ENCODE measurements around the gene CALB2. TPM values are rescaled to one million over a fixed set of nuclear protein-coding genes. Genes with fewer than 3 reads are reported as not detected.

CALB2 gene
- total and polyA plus RNA-seq, 2 of the 4 experiments (the other 2 are of a cell fraction): 0.18 to 0.32 TPM

GRCh38 chr16:71384073-71384724 is 25.7 kb downstream of the CALB2 start:
- in situ Hi-C loops (cut with MboI; ENCODE audit: low sequenced_read_pairs): no loop called here
- Histone ChIP-seq H3K4me2 (ENCODE audit: low read depth, low read length) (no peak overlapping the region), H3K4ac (ENCODE audit: low read depth, low read length) (no peak overlapping the region), H2AK9ac (replicated peaks; ENCODE audit: low read depth, low read length, poor library complexity) (no peak overlapping the region), H3K56ac (ENCODE audit: extremely low read depth, insufficient read depth, low read length) (no peak overlapping the region), H4K8ac (ENCODE audit: low read depth in 2 of 2, low read length in 2 of 2) (no peak overlapping the region), H4K20me1 (ENCODE audit: insufficient read depth, low read length) (no peaks in the 10 kb centered on the region), H2AK5ac (ENCODE audit: low read depth, low read length) (no peak overlapping the region), H2BK20ac (ENCODE audit: low read depth, low read length) (no peak overlapping the region), H3K79me1 (ENCODE audit: low read depth in 1 of 2, low read length in 2 of 2) (no peaks in the 10 kb centered on the region), H4K91ac (ENCODE audit: insufficient read depth, low read depth, low read length) (no peak overlapping the region), H3K14ac (replicated peaks; ENCODE audit: low read depth, low read length) (no peak overlapping the region), H3K36me3 (ENCODE audit: control insufficient read depth, insufficient read depth, low read length) (no peaks in the 10 kb centered on the region), H3K27me3 (ENCODE audit: control insufficient read depth, insufficient read depth, low read length) (peaks cover 3% of the 10 kb centered on the region; the same call in 1 of the 2 replicates), H3K23ac (ENCODE audit: low read depth, low read length) (no peak overlapping the region), H2AFZ (replicated peaks; ENCODE audit: low read length, poor library complexity) (peak overlapping the region; percentile 37), H2BK15ac (ENCODE audit: low read depth, low read length) (no peak overlapping the region), H3K27ac (ENCODE audit: insufficient read depth, low read length) (no peak overlapping the region), H3K9ac (ENCODE audit: low read depth, low read length) (no peak overlapping the region), H3K9me1 (ENCODE audit: insufficient read depth, low read length) (0 out of 2 replicates have a peak, but pooled peaks cover 3% of the 10 kb centered on the region), H3K4me1 (ENCODE audit: control insufficient read depth, insufficient read depth, low read length) (no peaks in the 10 kb centered on the region), H3K4me3 (ENCODE audit: insufficient read depth, low read depth, low read length) (no peak overlapping the region), H4K5ac (ENCODE audit: low read depth, low read length) (no peak overlapping the region), H3K9me3 (ENCODE audit: control insufficient read depth, insufficient read depth, low read length) (no peaks in the 10 kb centered on the region), H3K18ac (ENCODE audit: low read depth, low read length) (no peak overlapping the region), H2BK120ac (ENCODE audit: low read depth, low read length) (no peak overlapping the region), H2BK5ac (ENCODE audit: low read depth, low read length, poor library complexity, severe bottlenecking) (peak overlapping the region; percentile 81)
- POLR2A ChIA-PET (ENCODE audit: unreplicated experiment): no interaction called here
- ATAC-seq (ENCODE audit: low read depth) (no peak), DNase-seq (no peak)
- dilution Hi-C loops (cut with HindIII; ENCODE audit: low sequenced_read_pairs, unreplicated experiment): no loop called here
- intact Hi-C loops (cut with micrococcal nuclease): no loop called here
- 21% methylated on average over 2 of the region's 10 CpGs; no CpG with 5 or more reads in 1 of the 2 experiments for WGBS, 2 experiments (ENCODE audit: extremely low coverage in 2 of 2, insufficient read length in 1 of 2)
- TF ChIP-seq BHLHE40 (IDR thresholded peaks at IDR 0.05; ENCODE audit: low read depth, low read length) (no peak), CTCF (conservative IDR thresholded peaks at IDR 0.05; ENCODE audit: low read depth, low read length) (no peak), NFE2L2 (IDR thresholded peaks at IDR 0.05; ENCODE audit: low read depth, low read length) (no peak), RAD21 (IDR thresholded peaks at IDR 0.05; ENCODE audit: low read length) (no peak), ELK1 (IDR thresholded peaks at IDR 0.05; ENCODE audit: borderline replicate concordance, low read depth, low read length) (no peak), MXI1 (IDR thresholded peaks at IDR 0.05; ENCODE audit: borderline replicate concordance, low read depth, low read length) (no peak), MAFK (IDR thresholded peaks at IDR 0.05; ENCODE audit: low read depth, low read length) (no peak), SMC3 (IDR thresholded peaks at IDR 0.05; ENCODE audit: low read depth, low read length) (no peak), CHD1 (IDR thresholded peaks at IDR 0.05; ENCODE audit: low read depth, low read length) (no peak), MAZ (IDR thresholded peaks at IDR 0.05; ENCODE audit: borderline replicate concordance, low read depth, low read length) (no peak)
- no TSS peak for BruUV-seq (replicated peaks)
- CTCF ChIA-PET: no interaction called here
